ENCODE data around the gene PPA2.
"Not testable (repeated sequence)": the region's sequence is repeated elsewhere in the genome, so short reads cannot be mapped to it uniquely, and the experiment has no call there.

PPA2 gene

GRCh38 chr4:105458541-105458940 is 15.3 kb downstream of the PPA2 start:
- DNase-seq (ENCODE audit: low read depth), result not testable (repeated sequence)

- no peak for DNase-seq (ENCODE audit: low read depth)
These were observed 15.9 kb downstream of the PPA2 start for GRCh38 chr4:105458001-105458400.

- DNase-seq (ENCODE audit: low read depth), result no peak
These were observed 17.9 kb downstream of the PPA2 start for GRCh38 chr4:105455998-105456397.

GRCh38 chr4:105455182-105455581 is 18.7 kb downstream of the PPA2 start:
- no peak for DNase-seq (ENCODE audit: low read depth)

GRCh38 chr4:105453550-105454205 is 20.2 kb downstream of the PPA2 start:
- no peak for DNase-seq (ENCODE audit: low read depth)

- DNase-seq (ENCODE audit: low read depth), result no peak
These were observed 22.5 kb downstream of the PPA2 start for GRCh38 chr4:105451346-105451745.

- DNase-seq (ENCODE audit: low read depth), result no peak
These were observed 33.0 kb downstream of the PPA2 start for GRCh38 chr4:105440890-105441289.

- DNase-seq (ENCODE audit: low read depth), result no peak
These were observed 36.2 kb downstream of the PPA2 start for GRCh38 chr4:105437637-105438036.

- no peak for DNase-seq (ENCODE audit: low read depth)
These were observed 37.4 kb downstream of the PPA2 start for GRCh38 chr4:105436414-105436813.

GRCh38 chr4:105434940-105435339 is 38.9 kb downstream of the PPA2 start:
- DNase-seq (ENCODE audit: low read depth), result no peak

- DNase-seq (ENCODE audit: low read depth), result no peak
These were observed 40.4 kb downstream of the PPA2 start for GRCh38 chr4:105433421-105433820.

- DNase-seq (ENCODE audit: low read depth), result no peak
These were observed 41.4 kb downstream of the PPA2 start for GRCh38 chr4:105432438-105432837.

- no peak for DNase-seq (ENCODE audit: low read depth)
These were observed 43.1 kb downstream of the PPA2 start for GRCh38 chr4:105430811-105431210.

- no peak for DNase-seq (ENCODE audit: low read depth)
These were observed 47.5 kb downstream of the PPA2 start for GRCh38 chr4:105426187-105426897.

GRCh38 chr4:105422207-105422920 is 51.5 kb downstream of the PPA2 start:
- DNase-seq (ENCODE audit: low read depth), result no peak

GRCh38 chr4:105417624-105418023 is 56.2 kb downstream of the PPA2 start:
- no peak for DNase-seq (ENCODE audit: low read depth)

- no peak for DNase-seq (ENCODE audit: low read depth)
These were observed 58.5 kb downstream of the PPA2 start for GRCh38 chr4:105415281-105415744.

GRCh38 chr4:105414316-105414715 is 59.5 kb downstream of the PPA2 start:
- no peak for DNase-seq (ENCODE audit: low read depth)

GRCh38 chr4:105409135-105409534 is 64.7 kb downstream of the PPA2 start:
- DNase-seq (ENCODE audit: low read depth), result not testable (repeated sequence)

GRCh38 chr4:105400901-105401677 is 72.8 kb downstream of the PPA2 start:
- DNase-seq (ENCODE audit: low read depth), result no peak

GRCh38 chr4:105399532-105400161 is 74.2 kb downstream of the PPA2 start:
- DNase-seq (ENCODE audit: low read depth), result peak; percentile 42

- no peak for DNase-seq (ENCODE audit: low read depth)
These were observed 81.0 kb downstream of the PPA2 start for GRCh38 chr4:105392858-105393257.

All from GM04503 (cell line).